Activated naive CD4-positive, alpha-beta T cell treated with anti-CD3 and anti-CD28 coated beads, Interleukin-2, amount 50 U/mL, for 72 hours (primary cell): ENCODE measurements around the gene PEPD. TPM values are rescaled to one million over a fixed set of nuclear protein-coding genes. Genes with fewer than 3 reads are reported as not detected.

Experiments used
- ATAC-seq, 2 donors: fragments of 150-1000 bp; cut with Tn5 transposase; 2 replicates each; pipeline ENCODE4 v1.10.0; 2021; ENCODE audit warnings: mild to moderate bottlenecking in 2 of 2, moderate library complexity in 2 of 2
- DNase-seq, 2 donors: peaks; one replicate each; pipeline ENCODE4 v3.0.0; 2021 to 2022; ENCODE audit warnings: low spot score in 2 of 2
- H3K27ac Mint-ChIP-seq, 2 donors: one replicate each; pipeline ENCODE4 v1.8.0; 2022; ENCODE audit warnings: mild to moderate bottlenecking in 2 of 2, mixed read lengths in 2 of 2
- H3K36me3 Mint-ChIP-seq, 2 donors: one replicate each; pipeline ENCODE4 v1.8.0; 2022; ENCODE audit warnings: mixed read lengths in 2 of 2
- H3K9me3 Mint-ChIP-seq, 2 donors: one replicate each; pipeline ENCODE4 v1.8.0; 2022; ENCODE audit warnings: mixed read lengths in 2 of 2
- total RNA-seq, 2 donors: library from RNA; stranded (reverse); gene quantifications; one replicate each; pipeline ENCODE4 v1.2.3, GENCODE V29; 2022

The PEPD gene
- total RNA-seq, 2 donors from 2014 or later: 27.9 to 35.2 TPM

DNA sequence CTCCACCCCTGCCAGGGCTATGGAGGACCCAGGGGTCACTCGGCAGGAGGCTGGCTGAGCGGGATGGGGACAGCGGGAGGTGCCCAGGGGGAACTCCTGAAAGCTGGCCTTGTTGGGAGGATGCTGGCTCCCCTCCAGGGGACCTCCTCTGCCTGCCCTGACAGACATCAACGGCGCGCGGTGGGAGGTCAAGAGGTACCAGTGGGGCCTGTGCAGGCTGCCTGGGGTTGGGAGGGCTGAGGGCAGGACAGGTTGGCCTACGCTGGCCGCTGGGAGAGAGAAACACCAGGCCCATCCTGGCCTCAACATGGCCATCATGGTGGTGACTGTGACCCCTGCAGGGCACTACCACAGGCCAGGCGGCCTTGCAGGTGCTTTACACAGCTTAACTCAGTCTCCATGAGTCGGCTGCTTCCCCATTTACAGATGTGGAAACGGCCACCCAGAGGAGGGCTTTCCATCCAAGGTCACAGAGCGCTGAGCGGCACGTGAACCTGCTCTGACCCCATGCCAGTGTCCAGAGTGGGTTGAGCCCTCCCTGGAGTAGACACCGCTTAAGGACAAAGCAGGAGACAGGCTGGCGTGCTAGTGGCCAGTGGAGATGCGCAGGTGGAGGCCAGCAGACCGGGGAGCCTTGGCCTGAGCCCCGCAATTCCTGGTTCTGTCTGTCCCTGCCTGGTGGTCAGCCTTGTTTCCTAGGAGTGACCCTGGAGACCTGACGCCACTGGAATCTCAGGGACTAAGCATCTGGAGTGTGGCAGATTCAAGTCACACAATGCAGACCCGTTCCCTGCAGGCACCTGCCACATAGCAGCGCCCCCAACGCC, 120.5 kb downstream of the PEPD start:
- DNase-seq (no peak), ATAC-seq (no peak)
- no peaks in the 10 kb centered on the region for H3K9me3 Mint-ChIP-seq
- peak overlapping the region in 1 of 2 donors; percentile 20 for H3K27ac Mint-ChIP-seq
- H3K36me3 Mint-ChIP-seq: no peaks in the 10 kb centered on the region

DNA sequence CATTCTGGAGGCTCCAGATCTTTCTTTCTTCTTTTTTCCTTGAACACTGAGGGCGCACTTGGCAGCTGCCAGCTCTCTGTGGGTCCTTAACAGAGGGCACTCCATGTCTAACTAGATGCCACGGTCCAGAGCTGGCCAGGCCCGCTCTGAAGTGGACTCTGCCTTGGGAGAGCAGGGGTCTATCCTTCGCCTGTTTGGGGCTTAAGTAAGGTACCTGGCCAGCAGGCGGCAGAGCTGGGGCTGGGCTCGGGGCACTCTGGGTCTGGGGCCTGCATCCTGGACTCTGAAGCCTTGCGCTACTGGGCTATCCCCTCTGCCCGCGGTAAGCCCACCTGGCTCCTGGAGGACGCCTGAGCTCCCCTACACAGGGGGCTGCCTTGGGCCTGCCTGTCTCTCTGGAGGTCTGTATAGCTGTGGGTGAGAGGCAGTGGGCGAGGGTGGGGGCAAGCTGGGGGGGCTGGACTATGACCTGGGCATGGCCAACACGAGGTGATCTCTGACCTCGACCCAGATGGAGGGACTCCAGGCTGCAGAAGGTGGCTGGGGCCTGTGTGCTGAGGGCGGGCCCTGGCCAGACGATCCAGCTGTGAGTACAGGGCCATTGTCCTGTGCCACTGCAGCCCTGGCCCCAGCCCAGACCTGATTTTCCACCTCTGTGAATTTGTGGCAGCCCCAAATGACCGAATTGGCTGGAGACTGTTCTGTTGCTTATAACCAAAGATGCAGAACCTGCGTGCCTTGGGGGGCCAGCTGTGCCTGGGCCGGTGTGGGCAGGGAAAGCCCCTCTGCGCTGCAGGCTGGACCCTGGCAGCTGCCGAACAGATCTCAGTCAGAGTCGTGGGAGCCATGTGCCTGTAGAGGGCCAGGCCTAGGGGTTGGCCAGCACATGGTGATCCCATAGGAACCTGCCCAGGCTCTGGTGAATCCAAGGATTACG, 121.6 kb downstream of the PEPD start:
- no peaks in the 10 kb centered on the region for H3K9me3 Mint-ChIP-seq
- ATAC-seq (no peak), DNase-seq (peak in 1 of 2 donors; percentile 37)
- H3K27ac Mint-ChIP-seq: peak overlapping the region; percentile 9 to 20
- no peaks in the 10 kb centered on the region for H3K36me3 Mint-ChIP-seq

DNA sequence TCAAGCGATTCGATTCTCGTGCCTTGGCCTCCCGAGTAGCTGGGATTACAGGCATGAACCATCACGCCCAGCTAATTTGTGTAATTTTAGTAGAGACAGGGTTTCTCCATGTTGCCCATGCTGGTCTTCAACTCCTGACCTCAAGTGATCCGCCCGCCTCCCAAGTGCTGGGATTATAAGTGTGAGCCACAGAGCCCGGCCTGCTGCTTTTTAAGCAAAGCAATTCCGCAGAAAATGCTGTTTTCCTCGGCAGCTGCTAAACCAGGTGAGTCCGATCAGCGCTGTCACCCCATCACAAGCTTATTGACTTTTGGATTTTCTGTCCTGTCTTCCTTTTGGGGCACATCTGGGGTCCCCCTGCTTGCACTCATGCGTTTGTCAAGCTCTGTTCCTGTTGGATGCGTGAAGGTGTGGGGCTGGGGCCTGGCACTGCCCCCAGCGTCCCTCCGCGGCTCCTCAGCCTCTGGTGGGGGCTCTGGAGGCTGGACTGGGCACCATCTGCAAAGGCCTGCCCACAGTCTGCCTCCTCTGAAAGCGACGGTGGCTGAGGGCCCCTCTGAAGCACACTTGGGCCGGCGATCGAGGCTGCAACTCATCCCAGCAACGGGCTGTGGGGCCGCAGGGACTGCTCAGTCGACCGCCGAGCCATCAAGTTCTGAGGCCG, 122.4 kb downstream of the PEPD start:
- no peak for ATAC-seq
- no peaks in the 10 kb centered on the region for H3K36me3 Mint-ChIP-seq
- peak in 1 of 2 donors; percentile 21 for DNase-seq
- H3K27ac Mint-ChIP-seq: no peak overlapping the region
- no peaks in the 10 kb centered on the region for H3K9me3 Mint-ChIP-seq

DNA sequence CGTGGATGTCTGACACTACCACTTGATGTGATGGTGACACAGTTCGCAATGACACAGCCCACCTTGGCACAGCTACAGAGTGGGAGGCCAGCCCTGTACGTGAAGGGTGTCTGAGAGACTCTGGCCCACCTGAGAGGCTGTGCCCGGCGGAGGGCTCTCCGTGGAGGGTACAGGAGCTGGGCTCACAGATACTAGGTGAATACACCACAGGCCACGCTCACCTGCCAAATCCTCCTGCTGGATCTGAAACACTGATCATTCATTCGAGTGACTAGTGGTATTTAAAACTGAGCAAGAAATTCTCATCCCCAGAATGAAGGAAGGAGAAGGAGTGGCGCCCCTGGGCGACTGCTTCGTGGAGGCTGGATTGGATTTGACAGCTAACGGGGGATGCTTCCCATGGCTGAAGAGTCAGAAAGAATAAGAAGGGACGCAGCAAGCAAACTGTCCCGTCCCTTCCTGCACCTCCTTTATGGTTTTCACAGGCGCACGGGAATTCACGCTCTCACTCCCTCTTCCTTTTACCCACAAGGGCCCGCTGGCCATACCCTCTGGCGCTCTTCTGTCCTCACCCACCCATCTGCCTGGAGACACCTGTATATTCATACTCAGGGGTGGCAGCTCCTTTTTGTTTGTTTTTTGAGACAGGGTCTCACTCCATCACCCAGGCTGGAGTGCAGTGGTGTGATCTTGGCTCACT, 123.1 kb downstream of the PEPD start:
- H3K36me3 Mint-ChIP-seq: no peaks in the 10 kb centered on the region
- no peaks in the 10 kb centered on the region for H3K9me3 Mint-ChIP-seq
- ATAC-seq (no peak), DNase-seq (peak in 1 of 2 donors; percentile 13)
- H3K27ac Mint-ChIP-seq: no peak overlapping the region

DNA sequence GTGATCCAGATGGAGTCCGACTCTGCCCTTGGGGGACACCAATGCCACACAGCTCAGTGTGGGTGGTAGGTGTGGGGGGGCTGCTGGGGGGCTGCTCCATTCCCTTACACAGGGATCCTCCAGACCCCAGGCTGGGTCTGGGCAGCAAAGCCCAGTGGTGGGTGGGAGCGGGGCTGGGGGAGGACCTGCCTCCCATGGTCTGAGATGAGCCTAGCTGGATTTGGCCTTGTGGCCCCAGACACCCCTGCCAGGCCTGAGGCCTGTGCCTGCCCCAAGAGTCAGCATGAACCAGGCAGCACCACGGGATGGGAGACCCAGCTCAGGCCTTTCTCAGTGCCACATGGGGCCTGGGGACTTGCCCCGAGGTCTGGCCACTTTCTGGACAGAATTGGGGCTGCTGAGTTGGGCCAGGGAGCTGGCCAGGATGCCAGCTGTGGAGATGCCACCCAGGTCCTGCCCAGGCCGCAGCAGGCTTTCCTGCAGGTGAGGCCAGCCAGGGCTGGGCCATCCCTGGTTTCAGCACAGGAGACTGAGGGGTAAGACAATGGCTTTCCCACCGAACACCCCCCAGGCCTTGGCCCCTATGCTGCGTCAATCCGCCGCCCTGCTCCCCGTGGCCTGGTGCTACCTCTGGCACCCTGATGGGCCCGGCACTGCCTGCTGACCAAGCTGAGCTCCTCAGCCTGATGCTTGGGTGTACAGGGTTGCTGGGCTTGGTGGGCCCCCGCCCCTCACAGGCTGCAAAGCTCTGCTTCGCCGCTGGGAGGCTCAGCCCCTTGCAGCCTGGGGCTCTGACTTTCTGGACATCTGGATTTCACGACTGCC, 123.8 kb downstream of the PEPD start:
- Mint-ChIP-seq H3K27ac (no peak overlapping the region), H3K9me3 (no peaks in the 10 kb centered on the region), H3K36me3 (no peaks in the 10 kb centered on the region)
- DNase-seq: no peak
- ATAC-seq: no peak

DNA sequence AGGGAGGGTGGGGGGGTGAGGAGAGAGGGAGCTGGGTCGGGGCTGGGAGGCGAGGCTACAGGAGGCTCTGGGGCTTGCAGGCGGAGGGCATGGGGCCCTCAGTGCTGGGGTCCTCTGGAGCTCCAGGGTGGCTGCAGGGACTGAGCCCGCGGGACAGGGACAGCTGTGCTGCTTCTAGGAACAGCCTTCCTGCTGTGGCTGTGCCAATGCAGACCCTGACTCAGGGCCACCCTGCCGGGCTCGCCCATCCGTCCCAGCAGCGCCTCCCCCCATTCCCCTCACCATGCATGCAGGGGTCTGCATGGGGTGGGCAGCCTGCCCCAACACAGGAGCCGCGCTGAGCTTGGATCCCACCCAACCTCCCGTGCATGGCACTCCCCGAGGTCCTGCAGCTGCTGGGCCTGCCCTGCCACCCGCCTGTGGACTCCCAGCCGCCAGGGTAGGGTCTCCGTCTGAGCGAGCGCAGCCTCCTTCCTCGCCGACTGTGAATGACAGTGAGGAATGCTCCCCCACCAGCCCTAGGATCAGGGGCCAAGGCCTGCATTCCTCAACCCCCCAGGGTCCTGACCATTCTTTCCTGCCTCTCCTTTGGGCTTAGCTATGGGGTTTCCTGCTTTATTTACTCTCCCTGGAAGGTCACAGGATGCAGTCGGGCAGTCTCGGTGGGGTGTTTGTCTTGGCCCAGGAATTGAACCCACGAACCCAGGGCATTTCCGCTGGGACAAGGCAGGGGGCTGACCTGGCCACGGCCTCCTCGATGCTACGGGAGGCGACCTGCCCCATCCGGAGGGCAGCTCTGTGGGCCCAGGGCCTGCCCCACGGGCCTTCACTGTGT, 124.7 kb downstream of the PEPD start:
- ATAC-seq: no peak
- no peak for DNase-seq

DNA sequence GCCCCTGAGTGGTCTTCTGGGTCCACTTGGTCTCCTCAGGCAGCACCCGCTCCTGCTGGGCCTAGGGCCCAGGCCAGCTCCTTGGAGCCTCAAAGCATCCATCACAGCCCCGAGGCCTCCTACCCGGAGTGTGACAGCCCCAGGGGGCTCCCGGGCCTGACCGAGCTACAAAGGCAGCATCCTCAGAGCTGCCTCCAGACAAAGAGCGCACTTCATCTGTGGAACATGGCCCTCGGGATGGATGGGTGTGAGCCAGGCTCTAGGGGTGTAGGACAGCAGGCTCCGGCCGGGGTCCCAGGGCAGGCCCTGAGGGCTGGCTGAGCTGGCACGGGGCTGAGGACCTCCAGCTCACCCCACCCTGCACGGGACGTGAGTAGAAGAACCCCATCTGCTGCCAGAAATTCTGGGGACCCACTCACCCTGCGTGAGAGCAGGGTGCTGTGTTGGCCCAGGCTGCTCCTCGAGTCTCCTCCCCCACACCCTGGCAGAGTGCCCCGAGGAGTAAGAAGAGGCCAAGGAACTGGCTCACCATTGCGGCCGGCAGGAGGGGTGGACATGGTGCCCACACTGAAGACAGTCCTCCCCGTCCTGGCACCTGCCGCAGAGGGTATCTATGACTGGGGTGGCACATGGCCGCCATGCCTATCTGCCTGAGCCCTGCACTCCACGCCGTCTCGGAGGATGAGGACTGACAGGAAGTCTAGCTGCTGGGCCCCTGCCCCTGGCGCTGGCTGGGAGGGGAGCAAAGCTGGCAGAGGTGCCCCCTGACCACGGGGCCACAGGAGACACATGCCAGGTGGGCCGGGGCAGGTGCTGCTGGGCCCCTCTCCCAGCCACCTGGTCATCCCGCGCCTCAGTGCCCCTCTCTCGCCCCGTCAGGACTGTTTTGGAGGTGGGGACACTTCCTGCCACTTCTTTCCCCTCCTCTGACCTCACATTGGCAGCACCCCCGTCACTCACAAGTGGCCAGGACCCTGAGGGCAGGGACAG, 125.7 kb downstream of the PEPD start:
- DNase-seq: no peak
- Mint-ChIP-seq H3K27ac (peak overlapping the region; percentile 18 to 84), H3K9me3 (no peaks in the 10 kb centered on the region), H3K36me3 (no peaks in the 10 kb centered on the region)
- ATAC-seq: no peak

More for the DNA sequence above, 124.7 kb downstream of the PEPD start:
- Mint-ChIP-seq H3K9me3 (no peaks in the 10 kb centered on the region), H3K36me3 (no peaks in the 10 kb centered on the region), H3K27ac (no peak overlapping the region)

DNA sequence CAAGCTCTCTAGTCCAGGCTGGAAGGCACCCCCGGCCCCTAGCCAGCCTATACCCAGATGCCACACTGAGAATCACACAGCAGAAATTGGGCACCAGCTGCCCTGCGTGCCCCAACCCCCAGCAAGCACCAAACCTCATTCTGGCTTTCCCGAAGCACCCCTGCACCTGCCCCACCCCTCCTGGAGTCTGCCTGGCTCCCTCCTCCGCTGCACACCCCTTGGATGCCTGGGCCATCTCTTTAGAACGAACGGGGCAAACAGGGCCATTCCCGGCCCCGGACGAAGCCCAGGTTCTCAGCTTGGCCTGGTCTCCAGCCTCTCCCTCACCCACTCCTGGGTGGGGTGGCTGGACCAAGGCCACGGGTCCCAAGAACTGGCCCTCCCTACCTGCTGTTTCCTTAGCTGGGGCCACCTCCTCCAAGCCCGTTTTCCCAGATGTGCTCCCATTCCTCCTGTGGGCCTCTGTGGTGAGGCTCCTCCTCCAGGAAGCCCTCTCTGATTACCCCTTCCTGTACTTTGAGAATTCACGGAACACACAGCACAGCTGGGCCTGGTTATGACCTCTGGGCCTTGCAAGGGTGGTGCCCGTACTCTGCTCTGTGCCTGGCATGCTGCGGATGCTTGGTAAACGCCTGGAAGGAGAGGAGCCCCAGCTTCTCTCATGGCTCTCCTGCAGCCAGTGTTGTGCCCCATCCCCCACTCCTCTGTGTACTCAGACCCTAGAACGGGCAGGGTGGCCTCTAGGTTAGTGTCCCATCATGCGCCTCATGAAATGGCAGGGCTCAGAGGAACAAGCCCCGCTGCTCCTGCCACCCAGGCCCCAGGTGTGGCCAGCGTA, 126.6 kb downstream of the PEPD start:
- Mint-ChIP-seq H3K9me3 (no peaks in the 10 kb centered on the region), H3K36me3 (no peaks in the 10 kb centered on the region), H3K27ac (peak overlapping the region in 1 of 2 donors; percentile 18)
- DNase-seq (no peak), ATAC-seq (no peak)

DNA sequence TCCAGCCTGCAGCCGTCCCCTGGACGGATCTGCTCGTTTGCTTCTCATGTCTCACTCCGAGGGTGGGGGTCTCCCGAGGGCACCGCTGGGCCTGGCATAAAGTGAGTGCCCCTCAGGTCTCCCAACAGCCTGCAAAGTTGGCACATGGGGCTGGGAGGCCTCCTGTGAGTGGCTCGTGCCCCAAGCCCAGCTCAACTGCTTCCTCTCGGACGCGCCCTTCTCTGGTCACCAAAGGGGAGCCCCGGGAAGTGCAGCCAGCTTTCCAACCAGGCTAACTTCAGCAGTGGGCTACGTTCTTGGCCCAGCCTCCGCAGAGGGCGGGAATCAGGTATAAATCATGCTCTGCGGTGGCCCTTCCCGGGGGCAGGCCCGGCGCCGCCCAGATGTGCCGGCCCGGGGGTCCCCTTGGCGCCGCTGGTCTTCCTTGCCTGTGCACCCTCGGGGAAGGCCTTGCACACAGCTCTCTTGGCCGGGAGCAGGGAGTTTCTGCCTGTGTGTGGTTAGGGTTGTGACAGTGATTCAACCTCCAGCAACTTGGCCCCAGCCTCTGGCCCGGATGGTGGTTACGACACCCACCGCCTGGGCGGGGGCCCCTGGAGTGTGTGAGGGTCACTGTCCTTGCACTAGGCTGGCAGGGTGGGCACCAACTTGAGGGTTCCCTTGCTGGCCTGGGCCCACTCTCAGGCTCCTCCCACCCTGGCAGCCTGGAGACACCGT, 127.4 kb downstream of the PEPD start:
- H3K36me3 Mint-ChIP-seq: no peaks in the 10 kb centered on the region
- H3K9me3 Mint-ChIP-seq: no peaks in the 10 kb centered on the region
- no peak for DNase-seq
- ATAC-seq: no peak
- peak overlapping the region in 1 of 2 donors; percentile 50 for H3K27ac Mint-ChIP-seq

DNA sequence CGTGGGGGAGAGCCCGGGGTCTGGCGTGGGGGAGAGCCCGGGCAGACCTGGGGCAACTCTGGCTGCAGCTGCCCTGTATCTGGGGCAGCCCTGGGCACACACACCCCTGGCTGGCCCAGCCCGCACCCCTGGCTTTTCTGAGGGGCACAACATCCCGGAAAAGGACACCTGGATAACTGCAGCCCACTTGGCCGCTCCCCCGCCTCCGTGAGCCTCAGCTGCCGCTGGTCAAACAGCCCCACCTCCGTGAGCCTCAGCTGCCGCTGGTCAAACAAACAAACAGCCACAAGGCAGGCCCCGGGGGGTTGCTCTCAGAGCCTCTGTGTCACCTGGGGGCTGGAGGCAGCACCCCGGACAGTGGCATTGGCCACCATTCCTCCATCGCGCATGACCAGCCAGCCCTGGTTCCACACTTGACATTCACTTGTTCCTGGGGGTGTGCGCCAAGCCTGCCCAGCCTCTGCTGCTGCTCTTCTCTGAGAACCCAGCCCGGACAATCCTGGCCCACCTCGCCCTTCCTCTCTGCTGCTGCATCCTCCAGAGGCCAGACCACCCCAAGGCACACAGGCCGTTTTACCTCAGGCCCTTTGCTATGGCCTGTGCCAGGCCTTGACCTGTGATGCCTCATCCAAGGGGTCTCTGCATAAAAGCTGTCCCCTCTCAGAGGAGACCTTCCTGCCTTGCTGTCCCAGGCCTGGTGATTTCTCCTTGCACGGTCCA, 128.1 kb downstream of the PEPD start:
- ATAC-seq: no peak
- no peak for DNase-seq
- peak overlapping the region in 1 of 2 donors; percentile 50 for H3K27ac Mint-ChIP-seq
- H3K9me3 Mint-ChIP-seq: no peaks in the 10 kb centered on the region
- H3K36me3 Mint-ChIP-seq: no peaks in the 10 kb centered on the region

DNA sequence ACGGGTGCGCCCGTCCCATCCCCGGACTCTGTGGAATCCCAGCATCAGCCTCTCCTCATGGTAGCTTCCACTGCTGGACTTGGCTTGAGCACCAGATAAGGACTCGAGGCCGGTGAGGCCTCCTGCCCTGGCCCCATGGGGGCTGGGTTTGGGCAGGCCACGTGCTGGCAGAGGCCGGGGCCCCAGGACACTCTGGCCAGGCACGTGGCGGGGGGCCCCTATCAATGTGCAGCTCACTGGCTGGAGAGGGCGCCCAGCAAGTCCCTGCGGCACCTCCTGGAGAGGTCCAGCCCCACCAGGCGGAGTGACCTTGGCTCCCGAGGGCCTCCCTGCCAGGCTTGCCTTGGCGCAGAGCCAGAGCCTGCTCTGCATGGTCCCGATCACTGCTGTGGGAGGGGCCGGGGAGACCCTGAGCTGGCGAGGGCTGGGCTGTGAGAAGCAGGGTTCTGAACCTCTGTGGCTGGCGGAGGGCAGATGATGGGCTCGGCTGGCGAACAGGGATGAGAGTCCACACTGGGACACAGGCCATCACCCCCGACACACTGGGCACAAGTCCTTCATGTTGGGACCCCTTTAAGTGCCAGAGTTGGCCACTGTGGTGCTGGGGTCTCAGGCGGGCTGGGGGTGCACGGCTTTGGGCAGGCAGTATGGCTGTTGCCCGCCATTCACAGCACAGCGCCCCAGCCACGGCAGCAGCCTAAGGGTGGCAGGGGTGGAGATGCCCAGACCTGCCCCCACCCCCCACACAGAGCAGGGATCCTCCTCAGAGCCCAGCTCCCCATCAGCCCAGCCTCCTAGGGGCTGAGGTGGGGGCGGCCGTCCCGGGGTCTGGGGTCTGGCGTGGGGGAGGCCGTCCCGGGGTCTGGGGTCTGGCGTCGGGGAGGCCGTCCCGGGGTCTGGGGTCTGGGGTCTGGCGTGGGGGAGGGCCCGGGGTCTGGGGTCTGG, 129.0 kb downstream of the PEPD start:
- ATAC-seq (no peak), DNase-seq (no peak)
- no peaks in the 10 kb centered on the region for H3K36me3 Mint-ChIP-seq
- no peak overlapping the region for H3K27ac Mint-ChIP-seq
- no peaks in the 10 kb centered on the region for H3K9me3 Mint-ChIP-seq
